Hepatocyte (in vitro differentiated cells): ENCODE measurements around the gene RPL36A.

Experiments used
- EZH2 ChIP-seq: fragments of 200-600 bp; sonication (generic); IDR thresholded peaks from 2 replicates; pipeline ENCODE4 v1.6.1; 2016; ENCODE audit warnings: antibody characterized with exemption, mild to moderate bottlenecking, borderline replicate concordance
- EZH2phosphoT487 ChIP-seq: fragments of 200-600 bp; sonication (generic); IDR thresholded peaks from one replicate; pipeline ENCODE4 v1.6.1; 2018; ENCODE audit warnings: antibody characterized with exemption, mild to moderate bottlenecking, low read depth, moderate library complexity; ENCODE audit not compliant: unreplicated experiment, severe bottlenecking
- TF ChIP-seq, protein P1 (sequence below): fragments of 200-600 bp; sonication (generic); IDR thresholded peaks from 2 replicates; pipeline ENCODE4 v1.5.1; 2016; ENCODE audit warnings: antibody characterized with exemption, mild to moderate bottlenecking; ENCODE audit not compliant: poor library complexity

- TF ChIP-seq, protein P1, sequence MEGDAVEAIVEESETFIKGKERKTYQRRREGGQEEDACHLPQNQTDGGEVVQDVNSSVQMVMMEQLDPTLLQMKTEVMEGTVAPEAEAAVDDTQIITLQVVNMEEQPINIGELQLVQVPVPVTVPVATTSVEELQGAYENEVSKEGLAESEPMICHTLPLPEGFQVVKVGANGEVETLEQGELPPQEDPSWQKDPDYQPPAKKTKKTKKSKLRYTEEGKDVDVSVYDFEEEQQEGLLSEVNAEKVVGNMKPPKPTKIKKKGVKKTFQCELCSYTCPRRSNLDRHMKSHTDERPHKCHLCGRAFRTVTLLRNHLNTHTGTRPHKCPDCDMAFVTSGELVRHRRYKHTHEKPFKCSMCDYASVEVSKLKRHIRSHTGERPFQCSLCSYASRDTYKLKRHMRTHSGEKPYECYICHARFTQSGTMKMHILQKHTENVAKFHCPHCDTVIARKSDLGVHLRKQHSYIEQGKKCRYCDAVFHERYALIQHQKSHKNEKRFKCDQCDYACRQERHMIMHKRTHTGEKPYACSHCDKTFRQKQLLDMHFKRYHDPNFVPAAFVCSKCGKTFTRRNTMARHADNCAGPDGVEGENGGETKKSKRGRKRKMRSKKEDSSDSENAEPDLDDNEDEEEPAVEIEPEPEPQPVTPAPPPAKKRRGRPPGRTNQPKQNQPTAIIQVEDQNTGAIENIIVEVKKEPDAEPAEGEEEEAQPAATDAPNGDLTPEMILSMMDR: no peak
- no peak for TF ChIP-seq EZH2
- no peak for TF ChIP-seq EZH2phosphoT487
These were observed 7.0 kb downstream of the RPL36A start for GRCh38 chrX:101397779-101398178.
